Measurements from ENCODE around the gene TMEM126B.
"Not testable (repeated sequence)": the region's sequence is repeated elsewhere in the genome, so short reads cannot be mapped to it uniquely, and the experiment has no call there.

The TMEM126B gene

DNA sequence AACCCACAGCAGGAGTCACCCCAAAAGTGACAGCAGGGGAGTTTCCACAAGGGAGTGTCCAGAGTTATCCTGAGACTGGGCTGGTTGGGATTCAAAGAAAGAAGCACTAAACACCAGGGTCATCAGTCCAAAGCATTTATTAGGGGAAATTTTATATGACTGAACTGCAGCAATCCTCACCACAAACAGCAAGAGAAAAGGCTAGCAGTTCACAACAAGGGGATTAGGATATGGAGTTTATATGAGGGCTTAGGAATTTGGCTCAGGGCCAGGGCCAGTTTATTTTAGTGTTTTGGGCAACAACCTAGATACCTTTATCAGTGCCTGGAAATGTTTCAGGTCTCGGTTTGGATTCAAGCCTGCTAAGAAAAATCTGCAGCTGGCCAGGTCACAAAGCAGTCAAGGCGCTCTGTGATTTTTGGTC is 14.8 kb downstream of the TMEM126B start:
- no peak overlapping the region for H3K4me3 ChIP-seq (ENCODE audit: low read depth in 1 of 5, low read length in 5 of 5)
- no peaks in the 10 kb centered on the region for H3K9me3 ChIP-seq (ENCODE audit: control insufficient read depth in 5 of 5, low read length in 5 of 5)
- peaks cover 0 to 11% (median 9%) of the 10 kb centered on the region in 5 donors for H3K4me1 ChIP-seq (ENCODE audit: control insufficient read depth in 5 of 5, insufficient read depth in 5 of 5, low read length in 5 of 5)
- H3K36me3 ChIP-seq (ENCODE audit: control insufficient read depth in 5 of 5, insufficient read depth in 5 of 5, low read length in 5 of 5) = peaks cover 0 to 3% (median 0%) of the 10 kb centered on the region in 5 donors
- H3K9ac ChIP-seq (ENCODE audit: low read length in 5 of 5) = no peak overlapping the region
- H3K27ac ChIP-seq (ENCODE audit: low read depth, low read length) = no peak overlapping the region
- peaks cover 0 to 3% (median 2%) of the 10 kb centered on the region in 5 donors for H3K27me3 ChIP-seq (ENCODE audit: control insufficient read depth in 5 of 5, insufficient read depth in 4 of 5, low read length in 5 of 5)

DNA sequence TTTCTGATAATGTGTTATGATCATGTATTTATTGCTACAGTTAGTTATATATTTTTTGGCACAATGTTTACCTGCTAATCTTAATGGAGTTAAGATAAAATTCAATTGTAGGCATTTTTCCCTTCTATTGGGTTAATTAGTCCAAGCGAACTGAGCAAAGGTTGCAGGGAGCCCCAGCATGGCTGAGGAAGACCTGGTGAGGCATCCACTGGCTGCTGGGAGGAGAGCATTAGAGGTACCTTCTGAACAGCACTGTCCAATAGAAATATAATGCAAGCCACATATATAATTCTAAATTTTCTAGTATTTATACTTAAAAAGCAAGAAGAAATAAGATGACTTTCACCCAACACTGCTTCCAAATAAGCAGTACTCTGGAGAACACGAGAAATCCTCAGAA is 18.7 kb downstream of the TMEM126B start:
- peak overlapping the region; percentile 85 to 97 (median 89) for H3K9ac ChIP-seq (ENCODE audit: low read length in 5 of 5)
- peak overlapping the region; percentile 75 for H3K27ac ChIP-seq (ENCODE audit: low read depth, low read length)
- peaks cover 0 to 20% (median 16%) of the 10 kb centered on the region in 5 donors for H3K4me1 ChIP-seq (ENCODE audit: control insufficient read depth in 5 of 5, insufficient read depth in 5 of 5, low read length in 5 of 5)

DNA sequence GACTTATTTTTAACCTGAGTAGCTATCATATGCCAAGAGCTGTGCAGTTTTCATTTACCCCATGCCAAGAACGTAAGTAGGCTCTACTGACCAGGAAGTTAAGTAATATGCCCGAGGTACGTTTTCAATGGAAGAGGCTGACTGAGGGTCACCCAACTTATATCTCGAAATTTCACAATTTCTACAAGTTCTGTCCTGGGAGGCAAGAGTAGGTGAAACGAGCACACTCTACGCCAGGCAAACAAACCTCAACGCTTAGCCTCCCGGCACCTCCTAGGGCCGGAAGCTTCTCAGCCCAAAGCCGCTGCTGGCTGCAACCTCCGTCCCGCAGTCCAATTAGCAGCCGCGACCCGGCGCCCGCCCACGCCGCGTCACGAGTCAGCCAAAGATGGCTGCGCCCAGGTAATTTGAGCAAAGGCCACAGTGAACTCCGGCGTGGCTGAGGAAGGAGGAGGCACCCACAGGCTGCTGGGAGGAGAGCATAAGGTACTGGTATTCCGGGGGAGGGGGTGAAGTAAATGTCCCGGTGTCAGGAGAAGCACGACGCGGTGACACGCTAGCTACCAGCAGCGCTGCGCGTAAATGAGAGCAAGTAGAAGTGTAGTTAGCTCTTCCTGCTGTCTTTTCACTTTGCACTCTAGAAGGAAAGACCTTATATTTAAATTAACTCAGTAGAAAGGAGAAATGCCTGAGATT is 19.4 kb downstream of the TMEM126B start, which contains the start of gene TMEM126A:
Gene TMEM126A (plus strand): TSS at position 364 of the 696 bp plus-strand sequence. CDS start 2,289 bp downstream, outside the sequence.
- Histone ChIP-seq H3K36me3 (ENCODE audit: control insufficient read depth in 5 of 5, insufficient read depth in 5 of 5, low read length in 5 of 5) (peaks cover 0 to 6% (median 3%) of the 10 kb centered on the region in 5 donors), H3K9ac (ENCODE audit: low read length in 5 of 5) (peak within 1 kb of the TSS; percentile 85 to 97 (median 89)), H3K27me3 (ENCODE audit: control insufficient read depth in 5 of 5, insufficient read depth in 4 of 5, low read length in 5 of 5) (peaks cover 0 to 3% (median 2%) of the 10 kb centered on the region in 5 donors), H3K27ac (ENCODE audit: low read depth, low read length) (peak within 1 kb of the TSS; percentile 75), H3K9me3 (ENCODE audit: control insufficient read depth in 5 of 5, low read length in 5 of 5) (no peaks in the 10 kb centered on the region), H3K4me3 (ENCODE audit: low read depth in 1 of 5, low read length in 5 of 5) (peak within 1 kb of the TSS; percentile 83 to 99 (median 97)), H3K4me1 (ENCODE audit: control insufficient read depth in 5 of 5, insufficient read depth in 5 of 5, low read length in 5 of 5) (peaks cover 0 to 20% (median 16%) of the 10 kb centered on the region in 5 donors)

More for the DNA sequence above, 18.7 kb downstream of the TMEM126B start:
- Histone ChIP-seq H3K27me3 (ENCODE audit: control insufficient read depth in 5 of 5, insufficient read depth in 4 of 5, low read length in 5 of 5) (peaks cover 0 to 3% (median 2%) of the 10 kb centered on the region in 5 donors), H3K4me3 (ENCODE audit: low read depth in 1 of 5, low read length in 5 of 5) (peak overlapping the region; percentile 83 to 99 (median 97)), H3K9me3 (ENCODE audit: control insufficient read depth in 5 of 5, low read length in 5 of 5) (no peaks in the 10 kb centered on the region), H3K36me3 (ENCODE audit: control insufficient read depth in 5 of 5, insufficient read depth in 5 of 5, low read length in 5 of 5) (peaks cover 0 to 6% (median 3%) of the 10 kb centered on the region in 5 donors)

DNA sequence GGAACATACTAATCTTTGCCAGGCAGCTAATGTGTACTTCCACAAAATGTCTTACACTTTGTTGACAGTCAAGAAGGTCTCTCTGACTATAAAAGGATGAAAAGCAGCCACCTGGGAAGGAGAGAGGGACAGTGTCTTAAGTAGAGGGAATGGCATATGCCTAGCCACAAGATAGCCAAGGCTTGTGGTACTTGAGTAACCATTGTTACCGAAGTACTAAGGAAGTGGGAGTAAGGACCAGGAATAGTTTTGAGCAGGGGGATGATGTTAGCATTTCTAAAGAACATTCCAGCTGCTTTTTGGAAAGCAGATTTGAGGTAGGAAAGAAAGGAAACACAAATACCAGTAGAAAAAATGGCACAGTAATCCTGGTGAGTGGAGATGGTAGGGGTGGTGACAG is 22.7 kb downstream of the TMEM126B start:
- Histone ChIP-seq H3K27me3 (ENCODE audit: control insufficient read depth in 5 of 5, insufficient read depth in 4 of 5, low read length in 5 of 5) (no peaks in the 10 kb centered on the region), H3K9me3 (ENCODE audit: control insufficient read depth in 5 of 5, low read length in 5 of 5) (no peaks in the 10 kb centered on the region), H3K27ac (ENCODE audit: low read depth, low read length) (no peak overlapping the region), H3K36me3 (ENCODE audit: control insufficient read depth in 5 of 5, insufficient read depth in 5 of 5, low read length in 5 of 5) (peaks cover 3 to 25% (median 19%) of the 10 kb centered on the region in 5 donors), H3K4me3 (ENCODE audit: low read depth in 1 of 5, low read length in 5 of 5) (no peak overlapping the region), H3K9ac (ENCODE audit: low read length in 5 of 5) (no peak overlapping the region), H3K4me1 (ENCODE audit: control insufficient read depth in 5 of 5, insufficient read depth in 5 of 5, low read length in 5 of 5) (peaks cover 0 to 20% (median 16%) of the 10 kb centered on the region in 5 donors)

GRCh38 chr11:85652786-85653447 is 24.5 kb downstream of the TMEM126B start:
- peaks cover 9 to 42% (median 32%) of the 10 kb centered on the region in 5 donors for H3K36me3 ChIP-seq (ENCODE audit: control insufficient read depth in 5 of 5, insufficient read depth in 5 of 5, low read length in 5 of 5)
- peak overlapping the region in 1 of 5 donors; percentile 8 for H3K9ac ChIP-seq (ENCODE audit: low read length in 5 of 5)
- no peaks in the 10 kb centered on the region for H3K27me3 ChIP-seq (ENCODE audit: control insufficient read depth in 5 of 5, insufficient read depth in 4 of 5, low read length in 5 of 5)
- no peak overlapping the region for H3K4me3 ChIP-seq (ENCODE audit: low read depth in 1 of 5, low read length in 5 of 5)
- H3K4me1 ChIP-seq (ENCODE audit: control insufficient read depth in 5 of 5, insufficient read depth in 5 of 5, low read length in 5 of 5) = peaks cover 0 to 12% (median 9%) of the 10 kb centered on the region in 5 donors
- H3K27ac ChIP-seq (ENCODE audit: low read depth, low read length) = no peak overlapping the region
- H3K9me3 ChIP-seq (ENCODE audit: control insufficient read depth in 5 of 5, low read length in 5 of 5) = no peaks in the 10 kb centered on the region

DNA sequence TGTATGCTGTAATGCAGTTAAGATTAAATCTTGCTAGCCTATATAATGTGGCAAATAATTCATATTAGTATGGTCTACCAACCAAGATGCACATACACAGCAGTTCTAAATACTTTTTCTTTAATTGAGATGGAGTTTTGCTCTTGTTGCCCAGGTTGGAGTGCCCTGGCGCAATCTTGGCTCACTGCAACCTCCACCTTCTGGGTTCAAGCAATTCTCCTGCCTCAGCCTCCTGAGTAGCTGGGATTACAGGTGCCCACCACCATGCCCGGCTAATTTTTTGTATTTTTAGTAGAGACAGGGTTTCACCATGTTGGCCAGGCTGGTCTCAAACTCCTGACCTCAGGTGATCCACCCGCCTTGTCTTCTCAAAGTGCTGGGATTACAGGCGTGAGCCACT is 25.9 kb downstream of the TMEM126B start:
- H3K36me3 ChIP-seq (ENCODE audit: control insufficient read depth in 5 of 5, insufficient read depth in 5 of 5, low read length in 5 of 5) = peaks cover 13 to 48% (median 32%) of the 10 kb centered on the region in 5 donors
- not testable (repeated sequence) for H3K27me3 ChIP-seq (ENCODE audit: control insufficient read depth in 5 of 5, insufficient read depth in 4 of 5, low read length in 5 of 5); H3K4me3 ChIP-seq (ENCODE audit: low read depth in 1 of 5, low read length in 5 of 5); H3K27ac ChIP-seq (ENCODE audit: low read depth, low read length); H3K4me1 ChIP-seq (ENCODE audit: control insufficient read depth in 5 of 5, insufficient read depth in 5 of 5, low read length in 5 of 5); H3K9ac ChIP-seq (ENCODE audit: low read length in 5 of 5); H3K9me3 ChIP-seq (ENCODE audit: control insufficient read depth in 5 of 5, low read length in 5 of 5)

GRCh38 chr11:85656777-85657176 is 28.4 kb downstream of the TMEM126B start:
- peaks cover 0 to 24% (median 11%) of the 10 kb centered on the region in 5 donors for H3K4me1 ChIP-seq (ENCODE audit: control insufficient read depth in 5 of 5, insufficient read depth in 5 of 5, low read length in 5 of 5)
- peaks cover 10 to 49% (median 36%) of the 10 kb centered on the region in 5 donors for H3K36me3 ChIP-seq (ENCODE audit: control insufficient read depth in 5 of 5, insufficient read depth in 5 of 5, low read length in 5 of 5)
- H3K27me3 ChIP-seq (ENCODE audit: control insufficient read depth in 5 of 5, insufficient read depth in 4 of 5, low read length in 5 of 5) = no peaks in the 10 kb centered on the region
- H3K27ac ChIP-seq (ENCODE audit: low read depth, low read length) = no peak overlapping the region
- no peaks in the 10 kb centered on the region for H3K9me3 ChIP-seq (ENCODE audit: control insufficient read depth in 5 of 5, low read length in 5 of 5)
- no peak overlapping the region for H3K9ac ChIP-seq (ENCODE audit: low read length in 5 of 5)
- H3K4me3 ChIP-seq (ENCODE audit: low read depth in 1 of 5, low read length in 5 of 5) = no peak overlapping the region

- H3K36me3 ChIP-seq (ENCODE audit: control insufficient read depth in 5 of 5, insufficient read depth in 5 of 5, low read length in 5 of 5) = peaks cover 7 to 45% (median 36%) of the 10 kb centered on the region in 5 donors
- no peak overlapping the region for H3K4me3 ChIP-seq (ENCODE audit: low read depth in 1 of 5, low read length in 5 of 5)
- H3K9ac ChIP-seq (ENCODE audit: low read length in 5 of 5) = no peak overlapping the region
- peaks cover 3 to 38% (median 25%) of the 10 kb centered on the region in 5 donors for H3K4me1 ChIP-seq (ENCODE audit: control insufficient read depth in 5 of 5, insufficient read depth in 5 of 5, low read length in 5 of 5)
- no peaks in the 10 kb centered on the region for H3K27me3 ChIP-seq (ENCODE audit: control insufficient read depth in 5 of 5, insufficient read depth in 4 of 5, low read length in 5 of 5)
- no peaks in the 10 kb centered on the region for H3K9me3 ChIP-seq (ENCODE audit: control insufficient read depth in 5 of 5, low read length in 5 of 5)
- no peak overlapping the region for H3K27ac ChIP-seq (ENCODE audit: low read depth, low read length)
Measured at GRCh38 chr11:85658180-85658579, 29.8 kb downstream of the TMEM126B start.

- peaks cover 4 to 42% (median 38%) of the 10 kb centered on the region in 5 donors for H3K4me1 ChIP-seq (ENCODE audit: control insufficient read depth in 5 of 5, insufficient read depth in 5 of 5, low read length in 5 of 5)
- peak overlapping the region in 4 of 5 donors; percentile 62 to 100 (median 98) for H3K9ac ChIP-seq (ENCODE audit: low read length in 5 of 5)
- H3K36me3 ChIP-seq (ENCODE audit: control insufficient read depth in 5 of 5, insufficient read depth in 5 of 5, low read length in 5 of 5) = peaks cover 0 to 20% (median 10%) of the 10 kb centered on the region in 5 donors
Measured at GRCh38 chr11:85661972-85662664, 33.7 kb downstream of the TMEM126B start.

More at GRCh38 chr11:85661972-85662664, 33.7 kb downstream of the TMEM126B start:
- Histone ChIP-seq H3K4me3 (ENCODE audit: low read depth in 1 of 5, low read length in 5 of 5) (peak overlapping the region; percentile 5 to 90 (median 48)), H3K27ac (ENCODE audit: low read depth, low read length) (no peak overlapping the region), H3K27me3 (ENCODE audit: control insufficient read depth in 5 of 5, insufficient read depth in 4 of 5, low read length in 5 of 5) (no peaks in the 10 kb centered on the region), H3K9me3 (ENCODE audit: control insufficient read depth in 5 of 5, low read length in 5 of 5) (no peaks in the 10 kb centered on the region)
